RWPE1 (cell line): Measurements from ENCODE around the gene KCNK3.
"Not testable (repeated sequence)": the region's sequence is repeated elsewhere in the genome, so short reads cannot be mapped to it uniquely, and the experiment has no call there.

Source experiments
- CTCF ChIA-PET: fragments of 350-600 bp; sonication (Branson Sonifier 250); formaldehyde crosslinking; extraction: SDS; loops from one replicate; lab custom pipeline; 2021; lab: Yijun Ruan, JAX
- POLR2A ChIA-PET: fragments of 400-600 bp; formaldehyde crosslinking; extraction: SDS; loops from one replicate; lab custom pipeline; 2020; ENCODE audit warnings: antibody characterized with exemption; ENCODE audit not compliant: low non-redundant PET; lab: Yijun Ruan, JAX
- DNase-seq: peaks from one replicate; pipeline ENCODE4 v3.0.0; 2012; ENCODE audit warnings: low spot score
- H3K27ac ChIP-seq: fragments of 450-650 bp; 2 replicates; pipeline ENCODE4 v1.5.1; 2017
- CTCF ChIP-seq: fragments of 450-650 bp; conservative IDR thresholded peaks from 2 replicates; pipeline ENCODE4 v1.5.1; 2017; ENCODE audit warnings: low read depth, mild to moderate bottlenecking

The KCNK3 gene

GRCh38 chr2:26652361-26653041 is 40.0 kb upstream of the KCNK3 start:
- ChIA-PET POLR2A (no interaction called here), CTCF (no interaction called here)
- TF ChIP-seq CTCF, result no peak
- no peak overlapping the region for H3K27ac ChIP-seq
- no peak for DNase-seq

- no peak for DNase-seq
- CTCF ChIA-PET, result no interaction called here
- no peak for TF ChIP-seq CTCF
- H3K27ac ChIP-seq, result no peak overlapping the region
- POLR2A ChIA-PET, result no interaction called here
Measured at GRCh38 chr2:26653207-26654060, 39.1 kb upstream of the KCNK3 start.

GRCh38 chr2:26654061-26654340 is 38.5 kb upstream of the KCNK3 start:
- no peak for TF ChIP-seq CTCF
- DNase-seq, result no peak
- ChIA-PET CTCF (no interaction called here), POLR2A (no interaction called here)
- H3K27ac ChIP-seq, result no peak overlapping the region

GRCh38 chr2:26655120-26655519 is 37.4 kb upstream of the KCNK3 start:
- H3K27ac ChIP-seq, POLR2A ChIA-PET, DNase-seq, CTCF ChIA-PET: not testable (repeated sequence)

GRCh38 chr2:26655611-26656195 is 36.8 kb upstream of the KCNK3 start:
- ChIA-PET CTCF (no interaction called here), POLR2A (no interaction called here)
- TF ChIP-seq CTCF, result no peak
- H3K27ac ChIP-seq, result no peak overlapping the region
- no peak for DNase-seq

- no peak for TF ChIP-seq CTCF
- H3K27ac ChIP-seq, result no peak overlapping the region
- CTCF ChIA-PET, result interaction anchor here (0.6 to 1.4 kb wide), 2 partner anchors 14 to 97 kb away, joined by 3 to 4 read pairs; no protein-coding TSS in a partner anchor
- POLR2A ChIA-PET, result no interaction called here
- no peak for DNase-seq
Measured at GRCh38 chr2:26657265-26657664, 35.3 kb upstream of the KCNK3 start.
